ENCODE results near the gene JAKMIP1.
"Not testable (repeated sequence)": the region's sequence is repeated elsewhere in the genome, so short reads cannot be mapped to it uniquely, and the experiment has no call there.

The JAKMIP1 gene

DNA sequence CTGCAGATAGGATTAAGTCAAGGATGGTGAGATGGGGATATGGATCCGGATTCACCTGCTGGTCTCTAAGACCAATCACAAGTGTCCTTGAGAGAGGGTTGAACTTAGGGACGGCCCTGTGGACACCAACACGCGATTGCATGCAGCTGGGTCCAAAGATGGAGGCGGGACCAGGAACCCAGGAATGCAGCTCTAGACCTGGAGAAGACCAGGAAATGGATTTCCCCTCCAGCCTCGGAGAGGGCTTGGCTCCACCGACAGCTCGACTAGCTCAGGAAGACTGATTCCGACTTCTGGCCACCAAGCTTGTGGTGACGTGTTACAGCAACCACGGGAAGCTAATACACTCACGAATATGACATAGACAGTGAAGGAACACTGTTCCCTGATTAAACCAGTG is 186.8 kb downstream of the JAKMIP1 start:
- DNase-seq (ENCODE audit: low read depth in 2 of 2): no peak

DNA sequence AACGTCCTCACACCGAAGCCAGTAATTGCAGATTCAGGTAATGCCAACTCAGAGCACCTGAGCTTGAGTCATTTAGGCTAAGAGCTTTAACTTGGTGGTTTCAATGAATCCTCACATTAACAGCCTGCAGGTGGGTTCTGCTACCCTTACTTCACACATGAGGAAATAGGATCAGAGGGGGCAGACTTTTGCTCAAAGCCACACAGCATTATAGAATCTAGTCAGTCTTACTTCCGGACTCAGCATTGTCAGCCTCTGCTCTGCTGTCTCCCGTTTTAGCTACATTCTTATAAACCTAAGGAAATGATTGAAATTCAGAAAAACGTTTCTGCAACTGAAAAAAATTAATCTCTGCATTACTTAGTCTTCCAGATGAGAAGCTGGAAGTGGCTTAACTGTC is 188.1 kb downstream of the JAKMIP1 start:
- DNase-seq (ENCODE audit: low read depth in 2 of 2): no peak

GRCh38 chr4:6011686-6012085 is 188.7 kb downstream of the JAKMIP1 start:
- no peak for DNase-seq (ENCODE audit: low read depth in 2 of 2)

DNA sequence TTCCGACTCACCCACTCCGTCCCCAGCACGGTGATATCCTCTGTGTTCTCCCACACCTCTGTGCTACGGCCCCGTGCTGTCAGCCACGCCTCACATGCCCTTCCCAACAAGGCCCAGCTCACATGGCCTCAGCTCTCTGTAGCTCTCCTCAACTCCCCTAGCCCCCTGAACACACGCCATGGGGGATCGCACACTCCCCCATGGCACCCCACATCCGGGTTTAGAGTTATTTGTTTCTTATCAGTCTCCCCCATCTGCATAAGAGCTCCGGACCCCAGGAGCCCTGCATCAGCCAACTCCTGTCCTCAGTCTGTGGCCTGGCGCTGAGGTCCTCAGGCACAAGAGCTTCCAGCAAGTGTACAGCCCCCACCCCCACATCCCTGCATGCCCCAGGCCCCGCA is 189.1 kb downstream of the JAKMIP1 start:
- no peak for DNase-seq (ENCODE audit: low read depth in 2 of 2)

- DNase-seq (ENCODE audit: low read depth in 2 of 2): no peak
Observed at GRCh38 chr4:6010789-6011188, 189.6 kb downstream of the JAKMIP1 start.

GRCh38 chr4:6009452-6009851 is 190.9 kb downstream of the JAKMIP1 start:
- DNase-seq (ENCODE audit: low read depth in 2 of 2): no peak

GRCh38 chr4:6008766-6009385 is 191.5 kb downstream of the JAKMIP1 start:
- DNase-seq (ENCODE audit: low read depth in 2 of 2): no peak

- no peak for DNase-seq (ENCODE audit: low read depth in 2 of 2)
Observed at GRCh38 chr4:6008092-6008551, 192.2 kb downstream of the JAKMIP1 start.

GRCh38 chr4:6005175-6005574 is 195.2 kb downstream of the JAKMIP1 start:
- no peak for DNase-seq (ENCODE audit: low read depth in 2 of 2)

GRCh38 chr4:6003485-6003884 is 196.9 kb downstream of the JAKMIP1 start:
- DNase-seq (ENCODE audit: low read depth in 2 of 2): not testable (repeated sequence)

DNA sequence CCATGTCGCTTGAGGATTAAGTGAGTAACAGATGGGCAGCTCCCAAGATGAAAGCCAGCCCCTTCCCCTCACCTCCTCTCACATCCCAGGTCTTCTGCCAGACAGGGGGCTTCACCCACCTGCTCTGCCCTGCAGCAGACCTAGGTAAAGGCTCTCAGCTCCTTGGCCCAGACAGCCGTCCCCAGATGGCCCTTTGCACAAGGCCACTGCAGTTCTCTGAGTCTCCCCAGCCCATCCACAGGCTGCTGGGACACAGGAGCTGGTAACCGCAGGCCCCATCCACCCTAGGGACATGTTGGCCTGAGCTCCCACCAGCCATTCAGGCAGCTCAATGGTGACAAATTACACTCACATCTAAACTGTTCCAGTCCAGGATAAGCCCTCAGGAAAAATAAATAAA is 197.4 kb downstream of the JAKMIP1 start:
- no peak for DNase-seq (ENCODE audit: low read depth in 2 of 2)

GRCh38 chr4:6002492-6002833 is 197.9 kb downstream of the JAKMIP1 start:
- DNase-seq (ENCODE audit: low read depth in 2 of 2): no peak

DNA sequence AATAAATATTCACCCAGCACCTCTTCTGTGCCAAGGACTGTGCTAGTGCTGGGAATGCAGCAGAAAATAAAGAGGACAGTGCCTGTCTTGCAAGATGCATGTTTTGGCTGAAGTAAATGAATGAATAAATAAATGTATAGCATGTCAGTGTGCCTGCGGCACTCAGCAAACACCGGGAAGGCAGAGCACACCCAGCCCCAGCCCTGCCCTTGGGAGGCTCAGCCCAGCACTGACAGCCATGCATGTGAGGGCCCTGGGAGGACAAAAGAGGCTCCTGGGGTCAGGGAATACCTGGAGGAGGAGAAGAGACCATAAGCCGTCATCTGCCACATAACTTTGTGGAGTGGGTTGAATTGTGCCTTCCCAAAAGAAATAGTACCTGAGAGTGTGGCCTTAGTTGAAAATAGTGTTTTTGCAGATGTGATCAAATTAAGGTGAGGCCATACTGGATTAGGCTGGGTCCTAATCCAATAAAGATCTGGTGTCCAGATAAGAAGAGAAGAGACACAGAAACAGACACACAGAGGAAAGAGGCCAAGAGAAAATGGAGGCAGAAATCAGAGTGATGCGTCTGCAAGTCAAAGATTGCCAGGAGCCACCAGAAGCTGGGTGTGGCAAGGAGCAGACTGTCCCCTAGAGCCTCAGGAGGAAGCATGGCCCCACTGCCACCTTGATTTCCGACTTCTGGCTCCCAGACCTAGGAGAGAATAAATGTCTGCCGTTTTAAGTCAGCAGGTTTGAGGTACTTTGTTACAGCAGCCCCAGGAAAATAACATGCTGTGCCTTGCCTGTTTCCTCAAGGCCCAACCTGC is 198.5 kb downstream of the JAKMIP1 start:
- no peak for DNase-seq (ENCODE audit: low read depth in 2 of 2)

GRCh38 chr4:5999830-6000365 is 200.5 kb downstream of the JAKMIP1 start:
- DNase-seq (ENCODE audit: low read depth in 2 of 2): no peak

GRCh38 chr4:5999356-5999755 is 201.0 kb downstream of the JAKMIP1 start:
- DNase-seq (ENCODE audit: low read depth in 2 of 2): no peak

GRCh38 chr4:5998333-5998936 is 201.9 kb downstream of the JAKMIP1 start:
- DNase-seq (ENCODE audit: low read depth in 2 of 2): peak; percentile 6 to 20

- DNase-seq (ENCODE audit: low read depth in 2 of 2): no peak
Observed at GRCh38 chr4:5996641-5997040, 203.7 kb downstream of the JAKMIP1 start.

DNA sequence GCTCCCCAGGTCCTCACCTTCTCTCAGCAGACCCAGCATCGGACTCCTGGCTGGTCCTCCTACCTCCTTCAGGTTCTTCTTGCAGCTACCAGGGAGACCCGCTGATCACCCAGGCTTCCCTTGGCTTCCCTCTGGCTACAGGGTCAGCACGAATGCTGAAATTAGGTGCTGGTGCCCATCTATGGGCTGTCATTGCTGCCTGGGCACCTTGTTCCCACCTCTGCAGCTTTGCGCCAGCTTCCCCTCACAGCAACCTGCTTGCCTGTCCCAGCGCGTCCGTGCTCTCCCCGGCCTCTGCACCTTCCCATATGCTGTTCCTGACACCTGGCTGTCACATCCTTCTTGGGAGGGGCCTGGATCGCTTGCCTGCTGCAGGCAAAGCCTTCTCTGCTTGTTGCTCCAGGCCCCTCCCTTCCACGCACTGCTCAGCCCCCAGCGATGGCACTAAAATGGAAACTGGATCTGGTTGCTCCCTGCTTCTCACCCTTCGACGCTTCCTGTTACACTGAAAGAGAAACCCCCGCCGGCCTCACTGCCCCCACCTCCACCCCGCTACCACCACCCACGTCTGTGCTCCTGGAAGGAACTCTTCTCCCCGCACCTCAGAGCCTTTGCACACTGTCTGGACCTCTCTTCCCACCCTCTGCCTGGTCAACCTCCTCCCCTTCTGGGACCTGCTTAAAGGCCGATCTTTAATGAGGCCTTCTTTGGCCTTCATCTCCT is 204.3 kb downstream of the JAKMIP1 start:
- no peak for DNase-seq (ENCODE audit: low read depth in 2 of 2)

DNA sequence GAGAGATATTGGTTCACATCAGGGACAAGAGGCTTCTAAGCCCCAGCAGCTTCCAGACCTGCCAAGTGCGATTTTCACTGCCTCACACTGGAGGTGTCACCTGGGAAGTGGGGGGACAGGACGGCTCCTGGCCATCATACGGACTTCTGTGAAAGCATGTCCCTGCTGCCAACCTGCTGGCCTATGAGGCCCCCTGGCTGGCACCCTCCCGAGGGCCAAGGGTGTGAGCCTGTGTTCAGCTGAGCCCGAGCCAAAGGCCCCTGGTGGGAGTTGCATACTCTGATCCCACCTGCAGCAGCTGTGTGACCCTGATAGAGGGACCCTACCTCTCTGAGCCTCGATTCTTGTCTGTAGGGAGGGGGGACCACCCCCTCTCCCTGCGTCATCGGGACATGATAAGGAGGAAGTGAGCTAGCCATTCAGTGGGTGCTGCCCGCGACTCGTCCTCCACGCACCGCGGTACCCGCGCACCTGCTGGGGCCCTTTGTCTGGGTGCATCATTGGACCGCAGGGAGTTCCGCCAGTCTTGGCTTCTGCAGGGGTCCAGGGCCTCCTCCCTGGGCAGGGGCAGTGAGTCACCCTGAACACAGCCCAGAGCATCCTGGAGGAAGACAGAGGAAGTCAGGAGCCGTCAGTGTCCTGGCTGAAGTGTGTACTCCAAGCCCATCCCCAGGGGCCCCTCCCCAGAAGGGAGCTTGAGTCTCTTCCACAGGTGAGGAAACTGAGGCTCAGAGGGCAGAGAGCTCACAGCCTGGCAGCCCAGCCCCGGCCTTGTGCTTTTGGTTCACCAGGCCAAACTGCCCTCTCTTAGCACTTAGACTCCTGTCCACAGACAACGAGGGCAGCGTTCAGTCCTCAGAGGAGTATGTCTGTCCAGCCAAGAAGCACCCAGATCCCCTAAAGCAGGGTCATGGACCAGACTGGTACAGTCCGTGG is 206.2 kb downstream of the JAKMIP1 start:
- DNase-seq (ENCODE audit: low read depth in 2 of 2): no peak

DNA sequence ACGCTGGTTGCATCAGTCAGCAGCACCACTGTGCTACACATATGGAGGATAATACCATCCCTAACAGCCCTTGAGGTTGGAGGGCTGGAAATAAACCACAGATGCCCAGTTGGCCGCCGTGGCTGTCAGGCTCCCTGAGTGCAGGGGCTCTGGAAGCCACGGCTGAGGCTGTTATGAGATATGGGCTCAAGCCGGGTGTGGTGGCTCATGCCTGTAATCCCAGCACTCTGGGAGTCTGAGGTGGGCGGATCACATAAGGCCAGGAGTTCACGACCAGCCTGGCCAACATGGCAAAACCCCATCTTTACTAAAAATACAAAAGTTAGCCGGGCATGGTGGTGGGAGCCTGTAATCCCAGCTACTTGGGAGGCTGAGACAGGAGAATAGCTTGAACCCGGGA is 207.0 kb downstream of the JAKMIP1 start:
- not testable (repeated sequence) for DNase-seq (ENCODE audit: low read depth in 2 of 2)

DNA sequence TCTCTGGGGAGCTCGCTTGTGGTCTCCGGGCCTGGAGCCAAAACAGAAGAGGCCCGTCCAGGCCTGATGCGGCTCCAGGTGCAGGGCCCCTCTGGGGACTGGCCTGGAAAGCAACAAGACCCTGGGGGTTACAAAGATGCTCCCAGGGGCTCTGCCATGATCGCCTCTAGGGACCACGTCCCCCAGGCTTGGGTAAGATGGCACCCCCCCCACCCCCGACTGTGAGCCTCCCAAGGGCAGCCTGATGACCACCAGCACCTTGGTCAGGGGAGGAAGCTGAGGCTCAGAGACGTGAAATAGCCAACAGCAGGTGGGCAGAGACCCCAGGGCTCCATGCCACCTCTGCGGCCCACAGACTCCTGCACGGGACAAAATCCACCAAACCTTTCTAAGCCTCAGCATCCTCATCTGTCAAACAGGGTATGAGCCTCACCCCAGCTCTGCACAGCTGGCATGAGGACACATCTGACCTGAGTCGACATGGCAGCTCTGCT is 207.5 kb downstream of the JAKMIP1 start:
- no peak for DNase-seq (ENCODE audit: low read depth in 2 of 2)

Measured in activated CD4-positive, alpha-beta T cell treated with anti-CD3 and anti-CD28 coated beads for 24 hours (primary cell).